Measurements from ENCODE around the gene FGF10.
A peak's percentile ranks its signal among the peaks of the same experiment; 100 is the strongest.

Gene FGF10

DNA sequence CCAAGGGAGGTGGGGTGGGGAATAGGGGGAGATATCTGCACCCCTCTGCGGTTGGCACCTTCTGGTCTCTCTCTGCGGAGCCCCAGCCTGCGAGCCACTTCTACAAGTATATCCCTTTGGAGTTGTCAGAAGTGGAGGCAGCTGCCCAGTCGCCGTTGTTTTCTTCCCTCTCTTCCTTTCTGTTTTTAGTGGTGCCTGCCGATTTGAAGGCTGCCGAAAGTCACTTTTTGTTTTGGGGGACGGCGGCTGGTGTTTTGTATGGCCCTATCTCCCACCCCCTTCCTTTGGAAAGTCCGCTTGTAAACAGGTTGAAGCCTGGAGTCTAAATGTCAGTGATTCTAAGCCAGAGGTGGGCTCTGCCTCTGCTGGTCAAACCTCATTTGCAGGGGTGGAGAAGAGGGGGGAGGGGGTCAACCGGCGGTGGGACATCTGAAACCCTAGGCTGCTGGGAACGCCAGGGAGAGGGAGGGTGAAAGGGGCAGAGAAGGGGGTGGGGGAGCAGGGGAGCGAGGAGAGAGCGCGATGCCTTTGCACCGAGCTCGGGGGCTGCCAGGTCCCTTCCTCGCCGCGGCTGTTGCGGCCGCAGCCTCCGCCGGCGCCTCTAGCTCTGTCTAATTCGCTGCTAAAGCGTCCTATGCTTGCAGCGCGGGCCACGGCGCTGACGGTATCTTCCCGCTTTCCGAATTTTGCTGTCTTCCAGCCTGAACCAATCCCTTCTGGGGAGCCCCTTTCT is at the start of gene FGF10:
TSS of gene FGF10 (minus strand) at position 331 of the 733 bp plus-strand sequence. CDS start 738 bp downstream, outside the sequence.
- no peak for DNase-seq

GRCh38 chr5:44426944-44427343 is 37.7 kb upstream of the FGF10 start:
- DNase-seq = no peak

- no peak for DNase-seq
Measured at GRCh38 chr5:44412286-44412685, 23.1 kb upstream of the FGF10 start.

- DNase-seq = no peak
Measured at GRCh38 chr5:44402084-44402483, 12.9 kb upstream of the FGF10 start.

- DNase-seq = no peak
Measured at GRCh38 chr5:44401611-44402010, 12.4 kb upstream of the FGF10 start.

DNA sequence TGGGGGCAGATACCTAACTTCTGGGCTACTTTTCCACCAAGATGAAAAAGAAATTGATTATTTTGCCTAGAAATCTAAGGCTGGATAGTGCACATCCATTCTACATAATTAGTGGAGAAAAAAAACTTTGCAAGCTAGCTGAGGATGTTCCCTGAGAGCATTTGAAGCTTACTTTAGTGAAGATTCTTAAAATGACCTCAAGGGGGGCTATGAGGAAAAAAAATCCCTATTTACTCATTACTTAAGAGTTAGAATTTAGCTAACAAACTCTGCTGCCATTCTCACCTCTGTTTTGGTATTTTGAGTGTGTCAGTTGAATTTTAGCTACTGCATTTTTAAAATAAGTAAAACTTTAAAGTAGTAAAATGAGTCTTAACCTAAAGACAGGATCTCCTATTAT is 9.2 kb upstream of the FGF10 start:
- DNase-seq = no peak

DNA sequence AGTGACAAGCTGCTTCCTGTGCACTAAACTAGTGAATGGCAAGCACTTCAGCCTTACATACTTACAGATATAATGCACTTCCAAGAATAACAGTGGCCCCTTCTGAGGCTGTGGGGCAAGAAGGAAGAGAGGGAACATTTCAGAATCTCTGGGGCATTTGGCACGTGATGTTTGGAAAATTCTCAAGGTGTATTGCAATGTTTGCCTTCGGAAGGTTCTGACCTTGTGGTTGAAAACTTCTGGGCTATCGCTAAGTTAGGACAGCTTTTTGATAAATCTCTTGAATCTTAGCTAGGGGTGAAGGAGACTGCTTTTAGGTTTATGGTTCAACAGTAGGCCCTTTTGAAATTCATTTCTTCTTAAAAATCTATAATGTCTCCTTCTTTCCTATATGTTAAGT is 7.1 kb upstream of the FGF10 start:
- no peak for DNase-seq

- no peak for DNase-seq
Measured at GRCh38 chr5:44390351-44390750, 1.1 kb upstream of the FGF10 start.

- no peak for DNase-seq
Measured at GRCh38 chr5:44389823-44390143, 563 bp upstream of the FGF10 start.

DNA sequence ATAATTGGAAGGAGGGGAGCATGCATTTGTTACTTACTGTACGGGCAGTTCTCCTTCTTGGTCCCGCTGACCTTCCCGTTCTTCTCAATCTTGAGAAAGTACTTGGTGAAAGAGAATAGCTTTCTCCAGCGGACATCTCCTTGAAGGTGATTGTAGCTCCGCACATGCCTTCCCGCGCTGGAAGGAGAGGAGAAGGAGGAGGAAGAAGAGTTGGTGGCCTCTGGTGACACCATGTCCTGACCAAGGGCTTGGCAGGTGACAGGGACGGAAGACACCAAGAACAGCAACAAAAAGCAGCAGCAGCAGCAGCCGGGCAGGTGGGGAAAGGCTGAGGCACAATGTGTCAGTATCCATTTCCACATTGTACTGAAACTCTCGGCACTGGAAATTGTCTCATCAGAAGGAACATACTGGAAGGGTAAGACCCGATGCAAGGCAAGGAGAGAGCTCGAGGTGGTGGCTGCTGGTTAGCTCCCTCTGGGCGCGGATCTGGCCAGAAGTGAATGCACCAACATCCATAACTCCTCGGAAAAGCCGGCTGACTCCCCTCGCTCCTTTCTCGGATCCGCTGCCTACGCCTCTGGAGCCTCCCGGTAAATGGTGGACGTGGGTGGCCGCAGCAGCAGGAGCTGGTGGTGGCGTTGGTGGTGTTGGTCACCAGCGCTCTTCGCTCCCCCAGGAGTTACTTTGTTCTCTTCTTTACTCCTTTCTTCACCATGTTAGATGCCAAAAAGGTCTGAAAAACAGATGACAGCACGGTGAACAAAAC is 715 bp downstream of the FGF10 start:
- DNase-seq = no peak

- no peak for DNase-seq
Measured at GRCh38 chr5:44387921-44388320, 1.3 kb downstream of the FGF10 start.

DNA sequence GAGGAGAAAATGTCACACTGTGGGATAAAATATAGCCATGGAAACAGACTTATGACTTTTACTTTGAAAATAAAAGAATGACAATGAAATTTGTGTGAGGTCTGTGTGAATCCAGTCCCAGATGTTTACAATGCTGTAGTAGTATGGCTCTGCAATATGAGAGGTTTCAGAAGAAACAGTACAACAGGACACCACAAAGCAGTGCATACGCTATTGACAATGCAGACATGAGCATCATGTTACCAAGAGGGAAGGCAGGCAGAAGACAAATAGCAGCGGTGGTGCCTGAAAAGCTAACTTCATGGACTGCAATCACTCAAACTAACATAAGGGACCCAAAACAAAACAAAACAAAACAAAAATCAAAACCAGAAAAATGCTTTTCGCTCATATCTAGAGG is 1.8 kb downstream of the FGF10 start:
- no peak for DNase-seq

DNA sequence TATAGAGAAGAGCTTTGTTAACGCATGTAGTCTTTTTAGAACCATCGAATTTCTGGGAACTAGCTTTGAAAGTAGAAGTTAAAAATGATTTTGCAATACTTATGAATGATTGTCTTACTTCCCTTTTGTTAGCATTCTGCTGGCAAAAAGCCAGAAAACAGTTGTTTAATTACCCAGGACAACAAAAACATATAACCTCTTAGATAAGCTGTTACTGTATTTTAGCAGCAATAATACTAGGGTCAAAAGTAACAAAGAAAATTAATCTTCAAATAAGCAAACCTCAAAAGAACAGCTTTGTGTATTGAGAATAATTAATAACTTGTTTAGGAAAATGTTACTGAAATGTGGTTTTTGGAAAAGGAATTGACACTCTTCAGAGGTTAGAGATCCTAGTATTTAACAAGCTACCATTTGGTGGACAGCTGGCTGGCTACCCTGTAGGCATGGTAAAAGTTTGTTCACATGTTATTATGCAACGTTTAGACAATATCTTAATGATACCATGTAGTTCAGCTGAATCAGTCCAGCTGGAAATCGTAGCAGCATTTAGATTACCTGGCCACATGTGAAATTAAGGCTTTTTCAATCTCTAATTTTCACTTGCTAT is 3.8 kb downstream of the FGF10 start:
- DNase-seq = peak; percentile 57 to 66 (median 64)

- no peak for DNase-seq
Measured at GRCh38 chr5:44384816-44385215, 4.4 kb downstream of the FGF10 start.

GRCh38 chr5:44382894-44383293 is 6.3 kb downstream of the FGF10 start:
- DNase-seq = no peak

DNA sequence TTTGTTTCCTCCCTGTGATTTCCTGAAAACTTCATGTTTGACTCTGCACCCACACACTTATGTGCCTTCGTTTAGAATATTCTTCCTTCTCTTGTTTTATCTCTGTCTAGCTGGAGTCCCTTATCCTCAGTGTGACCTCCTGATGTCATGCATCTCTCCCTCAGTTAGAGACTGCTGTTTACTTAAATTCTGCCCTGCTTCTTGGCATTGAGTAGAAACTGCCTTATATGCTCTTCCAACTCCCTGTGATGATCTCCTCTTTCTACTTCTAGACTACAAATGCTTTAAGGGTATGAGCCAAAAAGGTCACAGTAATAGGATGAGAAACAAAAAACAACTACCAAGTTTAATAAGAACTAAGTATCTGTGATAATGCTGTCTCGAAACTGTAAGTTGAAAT is 12.2 kb downstream of the FGF10 start:
- DNase-seq = no peak

GRCh38 chr5:44372028-44372427 is 17.2 kb downstream of the FGF10 start:
- DNase-seq = no peak

GRCh38 chr5:44367203-44367602 is 22.0 kb downstream of the FGF10 start:
- no peak for DNase-seq

- DNase-seq = no peak
Measured at GRCh38 chr5:44365345-44365744, 23.9 kb downstream of the FGF10 start.

GRCh38 chr5:44364097-44364496 is 25.1 kb downstream of the FGF10 start:
- no peak for DNase-seq

GRCh38 chr5:44361342-44362001 is 27.7 kb downstream of the FGF10 start:
- no peak for DNase-seq

- no peak for DNase-seq
Measured at GRCh38 chr5:44360919-44361318, 28.3 kb downstream of the FGF10 start.

DNA sequence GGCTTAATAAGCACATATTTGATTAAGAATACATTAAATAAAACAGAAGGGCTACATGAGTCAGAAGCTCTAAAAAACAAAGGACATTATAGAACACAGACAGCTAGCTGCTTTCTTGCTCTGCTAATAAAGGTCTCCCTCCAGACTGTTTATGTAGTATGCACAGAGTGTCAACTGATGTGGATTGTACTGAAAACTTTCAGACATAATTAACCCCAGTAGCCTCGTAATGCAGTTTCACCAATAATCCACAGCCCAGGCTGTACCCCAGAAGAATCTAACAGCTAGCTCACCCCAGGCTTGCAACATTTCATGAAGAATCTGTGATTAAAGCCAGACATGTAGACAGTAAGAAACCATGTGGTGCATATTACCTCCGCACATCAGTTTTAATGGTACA is 30.8 kb downstream of the FGF10 start:
- DNase-seq = no peak

- DNase-seq = no peak
Measured at GRCh38 chr5:44356231-44356630, 33.0 kb downstream of the FGF10 start.

Measured in suppressor macrophage treated with lipopolysaccharide for 1 hour (primary cell).